ENCODE data around the gene TNPO3. TPM values are rescaled to one million over a fixed set of nuclear protein-coding genes. Genes with fewer than 3 reads are reported as not detected.
"Not testable (repeated sequence)": the region's sequence is repeated elsewhere in the genome, so short reads cannot be mapped to it uniquely, and the experiment has no call there.

TNPO3 gene
- total RNA-seq, 3 donors from 2014 or later (not counting 1 experiment from before 2014, with no cell fraction given), result 33.9 to 41.1 (median 37.9) TPM

GRCh38 chr7:129043012-129043411, 11.9 kb downstream of the TNPO3 start:
- Histone ChIP-seq H3K4me3 (ENCODE audit: low read length) (no peak overlapping the region), H3K27me3 (ENCODE audit: control insufficient read depth, insufficient read depth, low read length) (no peaks in the 10 kb centered on the region), H3K9me3 (ENCODE audit: control insufficient read depth, insufficient read depth, low read length) (no peaks in the 10 kb centered on the region), H3K4me1 (ENCODE audit: control insufficient read depth, insufficient read depth, low read length) (peaks cover 13% of the 10 kb centered on the region), H3K36me3 (ENCODE audit: control insufficient read depth, insufficient read depth, low read length) (peaks cover 19% of the 10 kb centered on the region), H3K27ac (ENCODE audit: low read length) (no peak overlapping the region)
- H3K4me1 Mint-ChIP-seq, result peaks cover 73 to 84% of the 10 kb centered on the region in 2 donors
- no peak overlapping the region for H3K27ac Mint-ChIP-seq
- H3K27me3 Mint-ChIP-seq (ENCODE audit: low read depth in 2 of 2), result no peaks in the 10 kb centered on the region
- no peak overlapping the region for H3K4me3 Mint-ChIP-seq
- H3K9me3 Mint-ChIP-seq, result no peaks in the 10 kb centered on the region
- no peak for TF ChIP-seq CTCF (IDR thresholded peaks at IDR 0.05)
- ATAC-seq (no peak), DNase-seq (no peak)
- intact Hi-C loops (cut with micrococcal nuclease), result no loop called here
- H3K36me3 Mint-ChIP-seq, result peaks cover 12% of the 10 kb centered on the region
- 93% methylated on average over 3 of the region's 3 CpGs for WGBS (ENCODE audit: insufficient coverage)

GRCh38 chr7:129041142-129042085, 13.5 kb downstream of the TNPO3 start:
- Mint-ChIP-seq H3K27ac (peak overlapping the region; percentile 23 to 46), H3K4me1 (peaks cover 72 to 87% of the 10 kb centered on the region in 2 donors), H3K4me3 (no peak overlapping the region), H3K27me3 (ENCODE audit: low read depth in 2 of 2) (no peaks in the 10 kb centered on the region), H3K36me3 (peaks cover 17% of the 10 kb centered on the region), H3K9me3 (no peaks in the 10 kb centered on the region)
- no peak overlapping the region for H3K27ac ChIP-seq (ENCODE audit: low read length)
- no peak overlapping the region for H3K4me3 ChIP-seq (ENCODE audit: low read length)
- H3K4me1 ChIP-seq (ENCODE audit: control insufficient read depth, insufficient read depth, low read length), result peaks cover 9% of the 10 kb centered on the region
- H3K36me3 ChIP-seq (ENCODE audit: control insufficient read depth, insufficient read depth, low read length), result peaks cover 18% of the 10 kb centered on the region
- no peaks in the 10 kb centered on the region for H3K9me3 ChIP-seq (ENCODE audit: control insufficient read depth, insufficient read depth, low read length)
- H3K27me3 ChIP-seq (ENCODE audit: control insufficient read depth, insufficient read depth, low read length), result no peaks in the 10 kb centered on the region
- intact Hi-C loops (cut with micrococcal nuclease), result no loop called here
- 88% methylated on average over 3 of the region's 3 CpGs for WGBS (ENCODE audit: insufficient coverage)
- ATAC-seq, result no peak
- DNase-seq, result no peak
- no peak for TF ChIP-seq CTCF (IDR thresholded peaks at IDR 0.05)

- H3K27ac Mint-ChIP-seq, result peak overlapping the region; percentile 4 to 35
Observed at GRCh38 chr7:129038468-129038867, 16.4 kb downstream of the TNPO3 start.

GRCh38 chr7:129037585-129037984, 17.3 kb downstream of the TNPO3 start:
- WGBS (ENCODE audit: insufficient coverage), result 97% methylated on average over 4 of the region's 4 CpGs
- no peaks in the 10 kb centered on the region for H3K9me3 ChIP-seq (ENCODE audit: control insufficient read depth, insufficient read depth, low read length)
- ATAC-seq, result no peak
- H3K36me3 Mint-ChIP-seq, result peaks cover 17% of the 10 kb centered on the region
- H3K36me3 ChIP-seq (ENCODE audit: control insufficient read depth, insufficient read depth, low read length), result peaks cover 24% of the 10 kb centered on the region
- no peak overlapping the region for H3K4me3 ChIP-seq (ENCODE audit: low read length)
- H3K27ac Mint-ChIP-seq, result peak overlapping the region in 1 of 2 donors; percentile 4
- H3K27me3 Mint-ChIP-seq (ENCODE audit: low read depth in 2 of 2), result no peaks in the 10 kb centered on the region
- H3K4me3 Mint-ChIP-seq, result no peak overlapping the region
- H3K27me3 ChIP-seq (ENCODE audit: control insufficient read depth, insufficient read depth, low read length), result no peaks in the 10 kb centered on the region
- no peak for DNase-seq
- H3K9me3 Mint-ChIP-seq, result no peaks in the 10 kb centered on the region
- no peak overlapping the region for H3K27ac ChIP-seq (ENCODE audit: low read length)
- H3K4me1 Mint-ChIP-seq, result peaks cover 62 to 74% of the 10 kb centered on the region in 2 donors
- intact Hi-C loops (cut with micrococcal nuclease), result no loop called here
- peaks cover 4% of the 10 kb centered on the region for H3K4me1 ChIP-seq (ENCODE audit: control insufficient read depth, insufficient read depth, low read length)
- TF ChIP-seq CTCF (IDR thresholded peaks at IDR 0.05), result no peak

More at GRCh38 chr7:129038468-129038867, 16.4 kb downstream of the TNPO3 start:
- H3K36me3 ChIP-seq (ENCODE audit: control insufficient read depth, insufficient read depth, low read length), result peaks cover 24% of the 10 kb centered on the region
- H3K27me3 Mint-ChIP-seq (ENCODE audit: low read depth in 2 of 2); intact Hi-C loops (cut with micrococcal nuclease); H3K4me1 ChIP-seq (ENCODE audit: control insufficient read depth, insufficient read depth, low read length); H3K27me3 ChIP-seq (ENCODE audit: control insufficient read depth, insufficient read depth, low read length); H3K9me3 ChIP-seq (ENCODE audit: control insufficient read depth, insufficient read depth, low read length); H3K27ac ChIP-seq (ENCODE audit: low read length); H3K4me3 Mint-ChIP-seq; H3K9me3 Mint-ChIP-seq; ATAC-seq; DNase-seq; H3K4me3 ChIP-seq (ENCODE audit: low read length): not testable (repeated sequence)
- peaks cover 63 to 72% of the 10 kb centered on the region in 2 donors for H3K4me1 Mint-ChIP-seq
- WGBS (ENCODE audit: insufficient coverage), result no CpG with 5 or more reads among the region's 2 CpGs
- peaks cover 17% of the 10 kb centered on the region for H3K36me3 Mint-ChIP-seq

Data from natural killer cell (primary cell).